Measurements from ENCODE around the gene UBAC1. TPM values are rescaled to one million over a fixed set of nuclear protein-coding genes. Genes with fewer than 3 reads are reported as not detected.
A peak's percentile ranks its signal among the peaks of the same experiment; 100 is the strongest.

UBAC1 gene
- total and polyA plus RNA-seq, 10 of the 15 experiments (the other 5 are each of a cell fraction or from before 2014, with no cell fraction given): 16.7 to 54.6 (median 38.5) TPM

- intact Hi-C loops (cut with micrococcal nuclease; ENCODE audit: unreplicated experiment) (no loop called here), in situ Hi-C loops (cut with MboI) (no loop called here)
- POLR2A ChIA-PET: no interaction called here
- DNase-seq (ENCODE audit: low read depth, low spot score): no peak
- no peaks in the 10 kb centered on the region for H3K79me2 ChIP-seq (ENCODE audit: control insufficient read depth, insufficient read depth, low read length)
- no peaks in the 10 kb centered on the region for H3K9me3 ChIP-seq (replicated peaks; ENCODE audit: control insufficient read depth, insufficient read depth, low read length)
- H3K4me3 ChIP-seq: no peak overlapping the region
- no peak overlapping the region for H2AFZ ChIP-seq (ENCODE audit: control insufficient read depth, low read depth, low read length)
- CTCF ChIA-PET: interaction anchor here (0.8 kb wide), 1 partner anchor 117 kb away, joined by 3 read pairs; no protein-coding TSS in a partner anchor
- no peaks in the 10 kb centered on the region for H3K4me1 ChIP-seq (ENCODE audit: control insufficient read depth, insufficient read depth, low read length)
- no peaks in the 10 kb centered on the region for H3K36me3 ChIP-seq (ENCODE audit: control insufficient read depth in 2 of 2, insufficient read depth in 2 of 2, low read length in 1 of 2)
- TF ChIP-seq HDAC6 (IDR thresholded peaks at IDR 0.05; ENCODE audit: unreplicated experiment) (no peak), DPF2 (IDR thresholded peaks at IDR 0.05) (no peak)
- TF ChIP-seq, protein P1, sequence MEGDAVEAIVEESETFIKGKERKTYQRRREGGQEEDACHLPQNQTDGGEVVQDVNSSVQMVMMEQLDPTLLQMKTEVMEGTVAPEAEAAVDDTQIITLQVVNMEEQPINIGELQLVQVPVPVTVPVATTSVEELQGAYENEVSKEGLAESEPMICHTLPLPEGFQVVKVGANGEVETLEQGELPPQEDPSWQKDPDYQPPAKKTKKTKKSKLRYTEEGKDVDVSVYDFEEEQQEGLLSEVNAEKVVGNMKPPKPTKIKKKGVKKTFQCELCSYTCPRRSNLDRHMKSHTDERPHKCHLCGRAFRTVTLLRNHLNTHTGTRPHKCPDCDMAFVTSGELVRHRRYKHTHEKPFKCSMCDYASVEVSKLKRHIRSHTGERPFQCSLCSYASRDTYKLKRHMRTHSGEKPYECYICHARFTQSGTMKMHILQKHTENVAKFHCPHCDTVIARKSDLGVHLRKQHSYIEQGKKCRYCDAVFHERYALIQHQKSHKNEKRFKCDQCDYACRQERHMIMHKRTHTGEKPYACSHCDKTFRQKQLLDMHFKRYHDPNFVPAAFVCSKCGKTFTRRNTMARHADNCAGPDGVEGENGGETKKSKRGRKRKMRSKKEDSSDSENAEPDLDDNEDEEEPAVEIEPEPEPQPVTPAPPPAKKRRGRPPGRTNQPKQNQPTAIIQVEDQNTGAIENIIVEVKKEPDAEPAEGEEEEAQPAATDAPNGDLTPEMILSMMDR (IDR thresholded peaks at IDR 0.05 in 2 of 3, conservative IDR thresholded peaks at IDR 0.05 in 1 of 3; ENCODE audit: control insufficient read depth in 2 of 3, extremely low read depth in 1 of 3, insufficient read depth in 1 of 3, low read depth in 3 of 3, low read length in 3 of 3): 0 out of 6 replicates have a peak, but pooled peaks of 1 of the 3 experiments have one; percentile 3
- FAIRE-seq: no peak
- no peak for ATAC-seq
- H3K9ac ChIP-seq (ENCODE audit: control insufficient read depth, insufficient read depth, low read length): no peak overlapping the region
- WGBS (ENCODE audit: insufficient coverage, insufficient replicate concordance, low lambda C conversion rate, missing lambda C conversion rate): 20% methylated on average over 23 of the region's 23 CpGs
- no TSS peak for BruUV-seq (replicated peaks)
- H3K4me2 ChIP-seq (ENCODE audit: control insufficient read depth, insufficient read depth): no peak overlapping the region
- H4K20me1 ChIP-seq (ENCODE audit: control insufficient read depth, insufficient read depth): no peaks in the 10 kb centered on the region
- SMC1A ChIA-PET (ENCODE audit: uncharacterized antibody, unreplicated experiment): no interaction called here
- H3K27ac ChIP-seq (ENCODE audit: control insufficient read depth, insufficient read depth): no peak overlapping the region
- H3K27me3 ChIP-seq (replicated peaks in 1 of 2; ENCODE audit: control insufficient read depth in 2 of 2, insufficient read depth in 2 of 2, low read length in 1 of 2): no peaks in the 10 kb centered on the region
- RAD21 ChIA-PET (ENCODE audit: unreplicated experiment): no interaction called here
Observed at GRCh38 chr9:135973277-135974219, 12.4 kb upstream of the UBAC1 start.

DNA sequence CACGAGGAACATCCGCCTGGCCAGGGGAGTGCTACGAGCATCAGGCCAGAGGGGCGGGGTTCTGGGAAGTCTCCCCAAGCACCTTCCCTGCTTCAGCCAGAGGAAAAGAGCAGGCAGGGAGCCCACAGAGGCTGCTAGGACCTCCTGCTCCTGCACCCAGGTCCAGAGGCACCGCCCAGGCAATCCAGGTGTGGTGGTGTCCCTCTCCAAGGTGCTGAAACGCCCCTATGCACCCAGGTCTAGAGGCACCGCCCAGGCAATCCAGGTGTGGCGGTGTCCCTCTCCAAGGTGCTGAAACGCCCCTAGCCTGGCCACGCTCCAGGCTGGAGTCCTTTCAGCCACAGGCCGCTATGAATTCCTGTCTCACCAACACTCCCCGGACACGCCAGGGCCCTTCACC, 10.7 kb upstream of the UBAC1 start:
- ChIA-PET POLR2A (no interaction called here), CTCF (no interaction called here), RAD21 (ENCODE audit: unreplicated experiment) (no interaction called here), SMC1A (ENCODE audit: uncharacterized antibody, unreplicated experiment) (no interaction called here)
- DNase-seq (ENCODE audit: low read depth, low spot score): no peak
- no peak overlapping the region for H3K4me3 ChIP-seq
- H3K36me3 ChIP-seq (ENCODE audit: control insufficient read depth in 2 of 2, insufficient read depth in 2 of 2, low read length in 1 of 2): no peaks in the 10 kb centered on the region
- BruUV-seq (replicated peaks): no TSS peak
- no peak overlapping the region for H2AFZ ChIP-seq (ENCODE audit: control insufficient read depth, low read depth, low read length)
- 36% methylated on average over 13 of the region's 13 CpGs for WGBS (ENCODE audit: insufficient coverage, insufficient replicate concordance, low lambda C conversion rate, missing lambda C conversion rate)
- no peaks in the 10 kb centered on the region for H3K4me1 ChIP-seq (ENCODE audit: control insufficient read depth, insufficient read depth, low read length)
- no peak for FAIRE-seq
- H4K20me1 ChIP-seq (ENCODE audit: control insufficient read depth, insufficient read depth): no peaks in the 10 kb centered on the region
- no peak overlapping the region for H3K27ac ChIP-seq (ENCODE audit: control insufficient read depth, insufficient read depth)
- no peak overlapping the region for H3K4me2 ChIP-seq (ENCODE audit: control insufficient read depth, insufficient read depth)
- intact Hi-C loops (cut with micrococcal nuclease; ENCODE audit: unreplicated experiment): no loop called here
- H3K79me2 ChIP-seq (ENCODE audit: control insufficient read depth, insufficient read depth, low read length): no peaks in the 10 kb centered on the region
- no peaks in the 10 kb centered on the region for H3K27me3 ChIP-seq (replicated peaks in 1 of 2; ENCODE audit: control insufficient read depth in 2 of 2, insufficient read depth in 2 of 2, low read length in 1 of 2)
- H3K9ac ChIP-seq (ENCODE audit: control insufficient read depth, insufficient read depth, low read length): no peak overlapping the region
- ATAC-seq: peak; percentile 62
- H3K9me3 ChIP-seq (replicated peaks; ENCODE audit: control insufficient read depth, insufficient read depth, low read length): no peaks in the 10 kb centered on the region
- in situ Hi-C loops (cut with MboI): no loop called here
- TF ChIP-seq ZNF24 (IDR thresholded peaks at IDR 0.05) (no peak), MTA2 (IDR thresholded peaks at IDR 0.05; ENCODE audit: low read depth) (no peak), REST (IDR thresholded peaks at IDR 0.05; ENCODE audit: low read depth, low read length) (peak; percentile 97), SMARCA5 (IDR thresholded peaks at IDR 0.05) (no peak), TCF3 (IDR thresholded peaks at IDR 0.05; ENCODE audit: borderline replicate concordance, insufficient read depth, low read depth, low read length) (0 out of 2 replicates have a peak, but pooled peaks have one; percentile 36), MXI1 (IDR thresholded peaks at IDR 0.05; ENCODE audit: low read depth, low read length) (peak; percentile 61; the same call in 1 of the 2 replicates), RAD21 (IDR thresholded peaks at IDR 0.05; ENCODE audit: insufficient read depth, low read depth, low read length) (no peak), SIN3A (IDR thresholded peaks at IDR 0.05; ENCODE audit: low read depth, low read length) (peak; percentile 80; the same call in 1 of the 2 replicates)
